Activated gamma-delta T cell treated with anti-CD3 and anti-CD28 coated beads, Interleukin-2, amount 50 U/mL, for 16 hours (primary cell): ENCODE results near the gene UBE4A.

Experiments
- DNase-seq: peaks from one replicate; pipeline ENCODE4 v3.0.0-alpha.2; 2020; ENCODE audit warnings: low read depth

UBE4A gene

GRCh38 chr11:118342503-118343161, 16.8 kb upstream of the UBE4A start, which contains the start of gene CD3D:
CD3D (minus strand) TSS chr11:118342705; CDS start chr11:118342607, 98 bp downstream.
- DNase-seq, result peak; percentile 61

GRCh38 chr11:118343248-118343647, 16.2 kb upstream of the UBE4A start:
- no peak for DNase-seq

GRCh38 chr11:118343981-118344515, 15.4 kb upstream of the UBE4A start, which contains the start of gene CD3G:
CD3G (plus strand) TSS chr11:118344344; CDS start chr11:118344424, 80 bp downstream.
- peak; percentile 46 for DNase-seq

- no peak for DNase-seq
Measured at GRCh38 chr11:118349475-118349874, 9.9 kb upstream of the UBE4A start.

- DNase-seq, result no peak
Measured at GRCh38 chr11:118353084-118353710, 6.2 kb upstream of the UBE4A start.

- DNase-seq, result no peak
Measured at GRCh38 chr11:118358071-118358470, 1.3 kb upstream of the UBE4A start.

- DNase-seq, result no peak
Measured at GRCh38 chr11:118364956-118365615, 5.7 kb downstream of the UBE4A start.

- DNase-seq, result no peak
Measured at GRCh38 chr11:118366287-118366686, 6.9 kb downstream of the UBE4A start.

- DNase-seq, result no peak
Measured at GRCh38 chr11:118370774-118371173, 11.4 kb downstream of the UBE4A start.

- no peak for DNase-seq
Measured at GRCh38 chr11:118373263-118373662, 13.9 kb downstream of the UBE4A start.

GRCh38 chr11:118373871-118374270, 14.5 kb downstream of the UBE4A start:
- no peak for DNase-seq

- no peak for DNase-seq
Measured at GRCh38 chr11:118374729-118375128, 15.3 kb downstream of the UBE4A start.

- DNase-seq, result no peak
Measured at GRCh38 chr11:118375978-118376377, 16.6 kb downstream of the UBE4A start.

GRCh38 chr11:118379497-118379896, 20.1 kb downstream of the UBE4A start:
- no peak for DNase-seq

- DNase-seq, result no peak
Measured at GRCh38 chr11:118380571-118380970, 21.2 kb downstream of the UBE4A start.

GRCh38 chr11:118382954-118383353, 23.6 kb downstream of the UBE4A start:
- DNase-seq, result no peak

- no peak for DNase-seq
Measured at GRCh38 chr11:118383657-118384056, 24.3 kb downstream of the UBE4A start.

- DNase-seq, result no peak
Measured at GRCh38 chr11:118396097-118396501, 36.7 kb downstream of the UBE4A start.

- DNase-seq, result no peak
Measured at GRCh38 chr11:118397448-118397847, 38.0 kb downstream of the UBE4A start.

- DNase-seq, result peak; percentile 24
Measured at GRCh38 chr11:118398791-118399559, 39.6 kb downstream of the UBE4A start.

GRCh38 chr11:118401151-118401879, 41.9 kb downstream of the UBE4A start, which contains the start of gene ATP5MG:
ATP5MG (plus strand) TSS chr11:118401606; CDS start chr11:118401666, 60 bp downstream.
- DNase-seq, result peak; percentile 87
